Erythroblast (primary cell): ENCODE measurements around the gene DPP4.

Experiments
- GATA1 ChIP-seq: IDR thresholded peaks from 2 replicates; pipeline ENCODE4 v1.6.1; 2011; ENCODE audit warnings: low read depth, mild to moderate bottlenecking, control low read depth, low read length, moderate library complexity
- POLR2A ChIP-seq: IDR thresholded peaks from 2 replicates; pipeline ENCODE4 v1.6.1; 2011; ENCODE audit warnings: mild to moderate bottlenecking, low read length

DNA sequence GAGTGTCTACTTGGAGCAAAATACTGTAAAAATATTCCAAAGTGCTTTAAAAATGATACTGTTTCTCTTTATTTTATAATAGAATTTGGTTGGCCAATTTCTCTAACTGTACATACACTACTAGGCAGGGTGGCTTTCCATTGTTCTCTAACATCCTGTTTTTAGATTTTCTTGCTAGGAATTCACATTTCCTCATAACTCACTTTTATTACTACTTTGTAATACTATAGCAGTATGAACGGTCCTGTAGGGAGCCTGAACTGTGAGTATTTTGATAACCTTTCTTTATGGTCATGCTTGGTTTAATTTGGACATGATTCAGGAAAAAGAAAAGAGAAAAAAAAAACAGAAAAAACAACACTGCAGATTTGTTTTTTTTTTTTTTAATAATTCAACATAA, 40.3 kb upstream of the DPP4 start:
- TF ChIP-seq POLR2A (no peak), GATA1 (no peak)
